GM12878 (cell line): ENCODE measurements around the gene DDX56. TPM values are rescaled to one million over a fixed set of nuclear protein-coding genes. Genes with fewer than 3 reads are reported as not detected.

Experiments
- ATAC-seq: fragments of 200-7000 bp; cut with Tn5 transposase; 3 replicates; pipeline ENCODE4 v1.9.1; 2020; ENCODE audit warnings: mild to moderate bottlenecking, moderate library complexity
- BruUV-seq: library from RNA; stranded (reverse); fragments of 400-500 nt; replicated peaks from 2 replicates; lab custom pipeline; 2021; lab: Mats Ljungman, UMichigan
- CTCF ChIA-PET: fragments of 300-600 bp; sonication (Branson Sonifier 250); formaldehyde crosslinking; extraction: SDS; loops from one replicate; lab custom pipeline; 2021; ENCODE audit warnings: inconsistent platforms; lab: Yijun Ruan, JAX
- POLR2A ChIA-PET: fragments of 350-600 bp; formaldehyde crosslinking; extraction: SDS; loops from one replicate; lab custom pipeline; 2021; ENCODE audit warnings: inconsistent platforms; lab: Charles Lee
- RAD21 ChIA-PET: fragments of 300-600 bp; sonication (Branson Sonifier 250); formaldehyde crosslinking; loops from one replicate; lab custom pipeline; 2023; ENCODE audit warnings: antibody characterized with exemption; ENCODE audit not compliant: unreplicated experiment; lab: Charles Lee
- SMC1A ChIA-PET: fragments of 300-600 bp; sonication (Branson Sonifier 250); formaldehyde crosslinking; loops from one replicate; lab custom pipeline; 2023; ENCODE audit not compliant: unreplicated experiment, uncharacterized antibody; lab: Charles Lee
- DNase-seq: peaks from one replicate; pipeline ENCODE4 v3.0.0-alpha.2; 2011; ENCODE audit warnings: low read depth, low spot score
- FAIRE-seq: peaks from 3 replicates; lab custom pipeline; 2011; peaks lifted over from hg19 to GRCh38; lab: Jason Lieb, UNC
- H2AFZ ChIP-seq: 2 replicates; pipeline ENCODE4 v1.6.0; 2011; ENCODE audit warnings: low read depth, low read length, control low read depth; ENCODE audit not compliant: control insufficient read depth
- H3K27ac ChIP-seq: 2 replicates; pipeline ENCODE4 v1.5.1; 2011; ENCODE audit warnings: control low read depth; ENCODE audit not compliant: control insufficient read depth, insufficient read depth
- H3K27me3 ChIP-seq, 2 experiments: replicated peaks in 1 of 2; 2 replicates each; pipeline versions ENCODE4 v1.6.0 to v1.6.1; 2011; ENCODE audit warnings: low read length in 1 of 2; ENCODE audit not compliant: control insufficient read depth in 2 of 2, insufficient read depth in 2 of 2
- H3K36me3 ChIP-seq, 2 experiments: 2 replicates each; pipeline ENCODE4 v1.5.1; 2011; ENCODE audit warnings: low read length in 1 of 2; ENCODE audit not compliant: control insufficient read depth in 2 of 2, insufficient read depth in 2 of 2
- H3K4me1 ChIP-seq: 2 replicates; pipeline ENCODE4 v1.6.1; 2011; ENCODE audit warnings: mild to moderate bottlenecking, low read length, moderate library complexity, mixed read lengths; ENCODE audit not compliant: control insufficient read depth, insufficient read depth
- H3K4me2 ChIP-seq: 2 replicates; pipeline ENCODE4 v1.6.0; 2011; ENCODE audit warnings: control low read depth; ENCODE audit not compliant: control insufficient read depth, insufficient read depth
- H3K4me3 ChIP-seq: fragments of 200-600 bp; sonication (generic); 2 replicates; pipeline ENCODE4 v1.5.1; 2016
- H3K79me2 ChIP-seq: 2 replicates; pipeline ENCODE4 v1.6.0; 2011; ENCODE audit warnings: low read length; ENCODE audit not compliant: control insufficient read depth, insufficient read depth
- H3K9ac ChIP-seq: 2 replicates; pipeline ENCODE4 v1.8.0; 2011; ENCODE audit warnings: low read length, control low read depth, mixed read lengths; ENCODE audit not compliant: control insufficient read depth, insufficient read depth
- H3K9me3 ChIP-seq: replicated peaks from 3 replicates; pipeline ENCODE4 v1.5.1; 2011; ENCODE audit warnings: mild to moderate bottlenecking, low read length; ENCODE audit not compliant: control insufficient read depth, insufficient read depth
- H4K20me1 ChIP-seq: 2 replicates; pipeline ENCODE4 v1.6.0; 2011; ENCODE audit not compliant: control insufficient read depth, insufficient read depth
- BRCA1 ChIP-seq: IDR thresholded peaks from 2 replicates; pipeline ENCODE4 v1.6.1; 2011; ENCODE audit warnings: low read depth, low read length, improper control_type of control experiment
- CHD1 ChIP-seq: IDR thresholded peaks from 2 replicates; pipeline ENCODE4 v1.6.1; 2012; ENCODE audit warnings: low read depth, low read length, improper control_type of control experiment
- EZH2 ChIP-seq: IDR thresholded peaks from 2 replicates; pipeline ENCODE4 v1.6.1; 2012; ENCODE audit warnings: low read depth, mild to moderate bottlenecking, control low read depth, inconsistent platforms, low read length, borderline replicate concordance; ENCODE audit not compliant: control insufficient read depth
- HDGF ChIP-seq: fragments of 450-650 bp; IDR thresholded peaks from 2 replicates; pipeline ENCODE4 v1.6.1; 2016; ENCODE audit warnings: antibody characterized with exemption
- HSF1 ChIP-seq: fragments of 150-350 bp; IDR thresholded peaks from 2 replicates; pipeline ENCODE4 v1.6.1; 2014; ENCODE audit warnings: mild to moderate bottlenecking, low read depth, low read length
- IKZF1 ChIP-seq: fragments of 450-650 bp; conservative IDR thresholded peaks from 2 replicates; pipeline ENCODE4 v1.6.1; 2017; ENCODE audit warnings: antibody characterized with exemption, mild to moderate bottlenecking
- LARP7 ChIP-seq: fragments of 450-650 bp; IDR thresholded peaks from 2 replicates; pipeline ENCODE4 v1.6.1; 2017; ENCODE audit warnings: mild to moderate bottlenecking
- NFIC ChIP-seq: IDR thresholded peaks from 2 replicates; pipeline ENCODE4 v1.6.1; 2012; ENCODE audit warnings: low read depth, mild to moderate bottlenecking, inconsistent platforms, low read length, moderate library complexity
- RAD21 ChIP-seq: IDR thresholded peaks from 2 replicates; pipeline ENCODE4 v1.6.1; 2011; ENCODE audit warnings: mild to moderate bottlenecking, low read depth, low read length, moderate library complexity; ENCODE audit not compliant: insufficient read depth
- SMARCA5 ChIP-seq: fragments of 450-650 bp; IDR thresholded peaks from 2 replicates; pipeline ENCODE4 v1.6.1; 2017; ENCODE audit warnings: mild to moderate bottlenecking
- SMC3 ChIP-seq: IDR thresholded peaks from 2 replicates; pipeline ENCODE4 v1.6.1; 2011; ENCODE audit warnings: low read length, improper control_type of control experiment, borderline replicate concordance
- STAT1 ChIP-seq: fragments of 450-650 bp; conservative IDR thresholded peaks from 2 replicates; pipeline ENCODE4 v1.6.1; 2014; ENCODE audit warnings: antibody characterized with exemption, mild to moderate bottlenecking
- TCF3 ChIP-seq: IDR thresholded peaks from 2 replicates; pipeline ENCODE4 v1.6.1; 2012; ENCODE audit warnings: low read depth, mild to moderate bottlenecking, low read length, borderline replicate concordance; ENCODE audit not compliant: insufficient read depth
- YY1 ChIP-seq: IDR thresholded peaks from 2 replicates; pipeline ENCODE4 v1.6.1; 2011; ENCODE audit warnings: low read depth, mild to moderate bottlenecking, low read length
- WGBS: methylation state at CpG from one replicate; pipeline ENCODE4 v1.1.6; 2016; ENCODE audit warnings: low lambda C conversion rate; ENCODE audit not compliant: insufficient replicate concordance, insufficient coverage; ENCODE audit errors: missing lambda C conversion rate; 5-methylcytosine and 5-hydroxymethylcytosine counted together
- in situ Hi-C: fragments of 300-500 bp; cut with MboI; formaldehyde crosslinking; loops from 9 replicates; pipeline ENCODE4 v1.14.3; 2018; ENCODE audit warnings: mixed read lengths
- intact Hi-C: fragments of 100-400 bp; cut with micrococcal nuclease; formaldehyde crosslinking; loops from one replicate; pipeline ENCODE4 v1.14.2; 2022; ENCODE audit not compliant: unreplicated experiment
- polyA plus RNA-seq, 11 experiments: library from polyadenylated mRNA; depleted of rRNA in 4 of 11; unstranded in 6 of 11; stranded (reverse) in 5 of 11; fragments of >200 nt; fragmentation: Nextera tagmentation in 4 of 11; fragmentation: Illumina TruSeq in 1 of 11; extraction: Ambion mirVana in 4 of 11; extraction: Trizol in 1 of 11; gene quantifications; 1 replicate in 1 of 11; 2 replicates in 10 of 11; pipeline versions ENCODE4 v1.2.1 to v1.2.3, GENCODE V29; 2011 to 2016; ENCODE audit warnings: inconsistent platforms in 2 of 11, missing spikeins in 2 of 11, low read depth in 1 of 11
- total RNA-seq, 4 experiments: library from RNA; depleted of rRNA in 3 of 4; stranded (reverse); fragments of >200 nt in 3 of 4; fragmentation: Illumina TruSeq in 1 of 4; extraction: Trizol in 1 of 4; gene quantifications; 2 replicates each; pipeline versions ENCODE4 v1.2.1 to v1.2.3, GENCODE V29; 2013 to 2021
- TF ChIP-seq, protein P1 (sequence below): IDR thresholded peaks from 2 replicates; pipeline ENCODE4 v1.6.1; 2011; ENCODE audit warnings: borderline replicate concordance, low read depth, mild to moderate bottlenecking, moderate library complexity, mixed read lengths, low read length; ENCODE audit not compliant: insufficient read depth; ENCODE audit errors: extremely low read length
- TF ChIP-seq, protein P2 (sequence below): IDR thresholded peaks from 2 replicates; pipeline ENCODE4 v1.6.1; 2012; ENCODE audit warnings: low read depth, low read length, improper control_type of control experiment
- TF ChIP-seq, protein P3 (sequence below): fragments of 450-650 bp; IDR thresholded peaks from 2 replicates; pipeline ENCODE4 v1.6.1; 2018; ENCODE audit warnings: borderline replicate concordance, mild to moderate bottlenecking; ENCODE audit not compliant: partially characterized antibody

Gene DDX56
- total and polyA plus RNA-seq, 10 of the 15 experiments (the other 5 are each of a cell fraction or from before 2014, with no cell fraction given): 19.8 to 136 (median 81.3) TPM

DNA sequence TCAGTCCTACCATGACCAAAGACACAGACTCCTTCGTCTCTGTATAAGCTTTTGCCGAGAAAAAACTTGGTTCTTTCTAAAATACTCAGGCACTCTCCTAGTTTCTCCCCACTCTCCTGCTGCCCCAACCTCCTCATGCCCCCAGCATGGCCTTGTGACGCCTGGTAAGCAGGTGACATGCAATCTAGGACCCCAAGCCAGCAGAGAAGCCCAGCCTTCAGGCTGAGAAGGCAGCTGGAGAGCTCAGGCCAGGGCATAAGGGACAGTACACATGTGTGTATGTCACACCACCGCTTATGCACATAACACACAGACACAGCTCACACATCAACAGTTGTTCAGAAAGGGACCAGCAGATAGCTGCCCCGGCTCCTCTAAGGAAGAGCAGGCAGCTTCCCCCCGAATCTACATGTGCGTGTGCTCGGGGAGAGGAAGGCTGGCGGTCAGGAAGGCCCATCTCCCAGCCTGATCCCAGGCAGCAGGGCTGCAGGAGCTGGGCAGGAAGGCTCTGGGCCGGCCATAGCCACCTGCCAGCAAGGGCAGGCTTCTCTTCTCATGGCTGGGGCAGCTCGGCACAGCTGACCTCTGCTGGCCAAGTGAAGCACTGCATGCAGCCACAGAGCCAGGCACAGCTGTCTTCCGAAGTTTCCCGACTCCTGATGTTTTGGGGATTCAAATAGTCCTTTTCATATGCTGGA is 8.5 kb downstream of the DDX56 start:
- peaks cover 35 to 50% of the 10 kb centered on the region in 2 experiments for H3K36me3 ChIP-seq
- peak; percentile 95 for ATAC-seq
- TF ChIP-seq, protein P1, sequence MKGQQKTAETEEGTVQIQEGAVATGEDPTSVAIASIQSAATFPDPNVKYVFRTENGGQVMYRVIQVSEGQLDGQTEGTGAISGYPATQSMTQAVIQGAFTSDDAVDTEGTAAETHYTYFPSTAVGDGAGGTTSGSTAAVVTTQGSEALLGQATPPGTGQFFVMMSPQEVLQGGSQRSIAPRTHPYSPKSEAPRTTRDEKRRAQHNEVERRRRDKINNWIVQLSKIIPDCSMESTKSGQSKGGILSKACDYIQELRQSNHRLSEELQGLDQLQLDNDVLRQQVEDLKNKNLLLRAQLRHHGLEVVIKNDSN: no peak
- no peak for TF ChIP-seq IKZF1
- no peak for TF ChIP-seq NFIC
- TF ChIP-seq HDGF: peak; percentile 84; the same call in 1 of the 2 replicates
- peak; percentile 62 for TF ChIP-seq RAD21
- TF ChIP-seq SMARCA5: no peak
- TF ChIP-seq BRCA1: no peak
- TF ChIP-seq, protein P2, sequence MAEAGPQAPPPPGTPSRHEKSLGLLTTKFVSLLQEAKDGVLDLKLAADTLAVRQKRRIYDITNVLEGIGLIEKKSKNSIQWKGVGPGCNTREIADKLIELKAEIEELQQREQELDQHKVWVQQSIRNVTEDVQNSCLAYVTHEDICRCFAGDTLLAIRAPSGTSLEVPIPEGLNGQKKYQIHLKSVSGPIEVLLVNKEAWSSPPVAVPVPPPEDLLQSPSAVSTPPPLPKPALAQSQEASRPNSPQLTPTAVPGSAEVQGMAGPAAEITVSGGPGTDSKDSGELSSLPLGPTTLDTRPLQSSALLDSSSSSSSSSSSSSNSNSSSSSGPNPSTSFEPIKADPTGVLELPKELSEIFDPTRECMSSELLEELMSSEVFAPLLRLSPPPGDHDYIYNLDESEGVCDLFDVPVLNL: no peak
- peak; percentile 86 for TF ChIP-seq SMC3
- TF ChIP-seq, protein P3, sequence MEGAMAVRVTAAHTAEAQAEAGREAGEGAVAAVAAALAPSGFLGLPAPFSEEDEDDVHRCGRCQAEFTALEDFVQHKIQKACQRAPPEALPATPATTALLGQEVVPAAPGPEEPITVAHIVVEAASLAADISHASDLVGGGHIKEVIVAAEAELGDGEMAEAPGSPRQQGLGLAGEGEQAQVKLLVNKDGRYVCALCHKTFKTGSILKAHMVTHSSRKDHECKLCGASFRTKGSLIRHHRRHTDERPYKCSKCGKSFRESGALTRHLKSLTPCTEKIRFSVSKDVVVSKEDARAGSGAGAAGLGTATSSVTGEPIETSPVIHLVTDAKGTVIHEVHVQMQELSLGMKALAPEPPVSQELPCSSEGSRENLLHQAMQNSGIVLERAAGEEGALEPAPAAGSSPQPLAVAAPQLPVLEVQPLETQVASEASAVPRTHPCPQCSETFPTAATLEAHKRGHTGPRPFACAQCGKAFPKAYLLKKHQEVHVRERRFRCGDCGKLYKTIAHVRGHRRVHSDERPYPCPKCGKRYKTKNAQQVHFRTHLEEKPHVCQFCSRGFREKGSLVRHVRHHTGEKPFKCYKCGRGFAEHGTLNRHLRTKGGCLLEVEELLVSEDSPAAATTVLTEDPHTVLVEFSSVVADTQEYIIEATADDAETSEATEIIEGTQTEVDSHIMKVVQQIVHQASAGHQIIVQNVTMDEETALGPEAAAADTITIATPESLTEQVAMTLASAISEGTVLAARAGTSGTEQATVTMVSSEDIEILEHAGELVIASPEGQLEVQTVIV: no peak
- peak; percentile 72; the same call in 1 of the 2 replicates for TF ChIP-seq YY1
- no peak for TF ChIP-seq EZH2
- no peak for TF ChIP-seq LARP7
- no peak for TF ChIP-seq STAT1
- TF ChIP-seq TCF3: 0 out of 2 replicates have a peak, but pooled peaks have one; percentile 16
- no peak for TF ChIP-seq CHD1
- no peak for TF ChIP-seq HSF1

More for the DNA sequence above, 8.5 kb downstream of the DDX56 start:
- DNase-seq: no peak
- ChIA-PET POLR2A (interaction anchor here (0.5 to 1.4 kb wide), 5 partner anchors 13 to 458 kb away, joined by 3 read pairs; no protein-coding TSS in a partner anchor), SMC1A (interaction anchor here (0.7 to 1.9 kb wide), 15 partner anchors 8 to 324 kb away, joined by 3 to 14 read pairs (median 3); partner anchors contain the start of gene DDX56), RAD21 (interaction anchor here (1.0 to 2.8 kb wide), 13 partner anchors 8 to 545 kb away, joined by 3 to 30 read pairs (median 4); partner anchors contain the start of gene DDX56), CTCF (interaction anchor here (0.6 to 3.4 kb wide), 39 partner anchors 10 to 656 kb away, joined by 3 to 33 read pairs (median 4); partner anchors contain the start of genes DDX56, H2AZ2, NUDCD3 and TMED4)
- no peak overlapping the region for H3K27ac ChIP-seq
- in situ Hi-C loops: no loop called here
- H3K9ac ChIP-seq: no peak overlapping the region
- H3K27me3 ChIP-seq: no peaks in the 10 kb centered on the region
- BruUV-seq: no TSS peak
- H3K79me2 ChIP-seq: no peaks in the 10 kb centered on the region
- intact Hi-C loops: loop anchor here (1.0 kb wide), 2 partner anchors 217 to 324 kb away; no protein-coding TSS in a partner anchor
- whole genome bisulfite sequencing: 59% methylated on average over 13 of the region's 13 CpGs
- H3K4me2 ChIP-seq: no peak overlapping the region
- H2AFZ ChIP-seq: no peak overlapping the region
- no peak overlapping the region for H3K4me3 ChIP-seq
- no peaks in the 10 kb centered on the region for H3K9me3 ChIP-seq
- H4K20me1 ChIP-seq: peaks cover 2% of the 10 kb centered on the region; the same call in 1 of the 2 replicates
- FAIRE-seq: peak; percentile 41
- H3K4me1 ChIP-seq: no peaks in the 10 kb centered on the region
